HG03575 (cell line): ENCODE measurements around the gene ATP6V0D1.
"Not testable (repeated sequence)": the region's sequence is repeated elsewhere in the genome, so short reads cannot be mapped to it uniquely, and the experiment has no call there.

Experiments
- ATAC-seq: cut with Tn5 transposase; IDR thresholded peaks from one replicate; pipeline ENCODE4 v1.9.1; 2021; ENCODE audit not compliant: unreplicated experiment, insufficient number of reproducible peaks, low FRiP score; ENCODE audit errors: extremely low read depth

Gene ATP6V0D1

GRCh38 chr16:67480833-67481560 is at the start of gene ATP6V0D1:
TSS of gene ATP6V0D1 (minus strand) at chr16:67481157. CDS start at chr16:67481086, 71 bp downstream.
- ATAC-seq, result peak; percentile 67

GRCh38 chr16:67530013-67530939 is 49.3 kb upstream of the ATP6V0D1 start:
- no peak for ATAC-seq

GRCh38 chr16:67529582-67530012 is 48.6 kb upstream of the ATP6V0D1 start:
- ATAC-seq, result no peak

- no peak for ATAC-seq
These were observed 48.1 kb upstream of the ATP6V0D1 start for GRCh38 chr16:67528870-67529581.

GRCh38 chr16:67528222-67528869 is 47.4 kb upstream of the ATP6V0D1 start, which contains the start of gene RIPOR1:
TSS of gene RIPOR1 (plus strand) at chr16:67528829. CDS start at chr16:67538447, 9,618 bp downstream.
- ATAC-seq, result no peak

- ATAC-seq, result no peak
These were observed 45.3 kb upstream of the ATP6V0D1 start for GRCh38 chr16:67526149-67526791.

- no peak for ATAC-seq
These were observed 44.4 kb upstream of the ATP6V0D1 start for GRCh38 chr16:67525176-67525860.

GRCh38 chr16:67521095-67521804 is 40.3 kb upstream of the ATP6V0D1 start:
- ATAC-seq, result peak; percentile 45

- no peak for ATAC-seq
These were observed 38.3 kb upstream of the ATP6V0D1 start for GRCh38 chr16:67519242-67519641.

GRCh38 chr16:67518676-67519075 is 37.7 kb upstream of the ATP6V0D1 start:
- no peak for ATAC-seq

- no peak for ATAC-seq
These were observed 36.9 kb upstream of the ATP6V0D1 start for GRCh38 chr16:67517661-67518423.

- no peak for ATAC-seq
These were observed 36.1 kb upstream of the ATP6V0D1 start for GRCh38 chr16:67517155-67517445.

- no peak for ATAC-seq
These were observed 35.6 kb upstream of the ATP6V0D1 start for GRCh38 chr16:67516296-67517154.

- ATAC-seq, result no peak
These were observed 33.4 kb upstream of the ATP6V0D1 start for GRCh38 chr16:67514382-67514828.

GRCh38 chr16:67513892-67514291 is 32.9 kb upstream of the ATP6V0D1 start:
- ATAC-seq, result not testable (repeated sequence)

GRCh38 chr16:67509016-67509415 is 28.1 kb upstream of the ATP6V0D1 start:
- ATAC-seq, result no peak
